IMR-90 (cell line): ENCODE results near the gene SLC23A2.

Experiments
- CEBPB ChIP-seq: IDR thresholded peaks from 2 replicates; pipeline ENCODE4 v1.6.1; 2012; ENCODE audit warnings: low read depth, low read length, improper control_type of control experiment
- CHD1 ChIP-seq: IDR thresholded peaks from 2 replicates; pipeline ENCODE4 v1.6.1; 2012; ENCODE audit warnings: low read depth, low read length, improper control_type of control experiment
- FOS ChIP-seq: fragments of 150-350 bp; IDR thresholded peaks from 2 replicates; pipeline ENCODE4 v1.6.1; 2016; ENCODE audit warnings: low read depth, low read length
- MAFK ChIP-seq: IDR thresholded peaks from 2 replicates; pipeline ENCODE4 v1.6.1; 2012; ENCODE audit warnings: low read depth, low read length, improper control_type of control experiment
- MXI1 ChIP-seq: IDR thresholded peaks from 2 replicates; pipeline ENCODE4 v1.6.1; 2012; ENCODE audit warnings: low read depth, mild to moderate bottlenecking, low read length, moderate library complexity, borderline replicate concordance
- NFE2L2 ChIP-seq: fragments of 150-350 bp; IDR thresholded peaks from 2 replicates; pipeline ENCODE4 v1.6.1; 2016; ENCODE audit warnings: low read depth, mild to moderate bottlenecking, low read length
- POLR2A ChIP-seq: IDR thresholded peaks from 2 replicates; pipeline ENCODE4 v1.6.1; 2012; ENCODE audit warnings: mild to moderate bottlenecking, low read depth, low read length
- RAD21 ChIP-seq: IDR thresholded peaks from 2 replicates; pipeline ENCODE4 v1.6.1; 2012; ENCODE audit warnings: low read length, improper control_type of control experiment
- RCOR1 ChIP-seq: IDR thresholded peaks from 2 replicates; pipeline ENCODE4 v1.6.1; 2012; ENCODE audit warnings: mild to moderate bottlenecking, low read length, improper control_type of control experiment; ENCODE audit not compliant: insufficient replicate concordance
- SMC3 ChIP-seq: fragments of 150-350 bp; IDR thresholded peaks from 2 replicates; pipeline ENCODE4 v1.6.1; 2016; ENCODE audit warnings: low read depth, mild to moderate bottlenecking, antibody characterized with exemption, low read length, moderate library complexity
- TF ChIP-seq, protein P1 (sequence below): conservative IDR thresholded peaks from 2 replicates; pipeline ENCODE4 v1.5.1; 2012; ENCODE audit warnings: mild to moderate bottlenecking, low read depth, low read length, improper control_type of control experiment
- TF ChIP-seq, protein P2 (sequence below): fragments of 150-350 bp; IDR thresholded peaks from 2 replicates; pipeline ENCODE4 v1.6.1; 2017; ENCODE audit warnings: mild to moderate bottlenecking, antibody characterized with exemption, low read length, low read depth

- TF ChIP-seq RAD21 = no peak
- no peak for TF ChIP-seq MAFK
- TF ChIP-seq, protein P1, sequence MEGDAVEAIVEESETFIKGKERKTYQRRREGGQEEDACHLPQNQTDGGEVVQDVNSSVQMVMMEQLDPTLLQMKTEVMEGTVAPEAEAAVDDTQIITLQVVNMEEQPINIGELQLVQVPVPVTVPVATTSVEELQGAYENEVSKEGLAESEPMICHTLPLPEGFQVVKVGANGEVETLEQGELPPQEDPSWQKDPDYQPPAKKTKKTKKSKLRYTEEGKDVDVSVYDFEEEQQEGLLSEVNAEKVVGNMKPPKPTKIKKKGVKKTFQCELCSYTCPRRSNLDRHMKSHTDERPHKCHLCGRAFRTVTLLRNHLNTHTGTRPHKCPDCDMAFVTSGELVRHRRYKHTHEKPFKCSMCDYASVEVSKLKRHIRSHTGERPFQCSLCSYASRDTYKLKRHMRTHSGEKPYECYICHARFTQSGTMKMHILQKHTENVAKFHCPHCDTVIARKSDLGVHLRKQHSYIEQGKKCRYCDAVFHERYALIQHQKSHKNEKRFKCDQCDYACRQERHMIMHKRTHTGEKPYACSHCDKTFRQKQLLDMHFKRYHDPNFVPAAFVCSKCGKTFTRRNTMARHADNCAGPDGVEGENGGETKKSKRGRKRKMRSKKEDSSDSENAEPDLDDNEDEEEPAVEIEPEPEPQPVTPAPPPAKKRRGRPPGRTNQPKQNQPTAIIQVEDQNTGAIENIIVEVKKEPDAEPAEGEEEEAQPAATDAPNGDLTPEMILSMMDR = no peak
- no peak for TF ChIP-seq POLR2A
- TF ChIP-seq RCOR1 = no peak
- no peak for TF ChIP-seq CHD1
- no peak for TF ChIP-seq CEBPB
- TF ChIP-seq, protein P2, sequence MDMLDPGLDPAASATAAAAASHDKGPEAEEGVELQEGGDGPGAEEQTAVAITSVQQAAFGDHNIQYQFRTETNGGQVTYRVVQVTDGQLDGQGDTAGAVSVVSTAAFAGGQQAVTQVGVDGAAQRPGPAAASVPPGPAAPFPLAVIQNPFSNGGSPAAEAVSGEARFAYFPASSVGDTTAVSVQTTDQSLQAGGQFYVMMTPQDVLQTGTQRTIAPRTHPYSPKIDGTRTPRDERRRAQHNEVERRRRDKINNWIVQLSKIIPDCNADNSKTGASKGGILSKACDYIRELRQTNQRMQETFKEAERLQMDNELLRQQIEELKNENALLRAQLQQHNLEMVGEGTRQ = no peak
- TF ChIP-seq MXI1 = no peak
- TF ChIP-seq NFE2L2 = no peak
- TF ChIP-seq SMC3 = no peak
- TF ChIP-seq FOS = no peak
Observed at GRCh38 chr20:4953881-4954280, 47.4 kb downstream of the SLC23A2 start.
